KOPT-K1 (cell line): ENCODE results near the gene CXorf49.

Source experiments
- H3K27ac ChIP-seq: fragments of 200-600 bp; sonication (generic); 2 replicates; pipeline ENCODE4 v1.5.1; 2016; ENCODE audit warnings: antibody characterized with exemption, mild to moderate bottlenecking, low read depth, low read length; ENCODE audit not compliant: poor library complexity, severe bottlenecking
- H3K36me3 ChIP-seq: fragments of 200-600 bp; sonication (generic); 2 replicates; pipeline ENCODE4 v1.5.1; 2017; ENCODE audit warnings: antibody characterized with exemption, mild to moderate bottlenecking, low read length, moderate library complexity; ENCODE audit not compliant: insufficient read depth
- H3K9me3 ChIP-seq: fragments of 200-600 bp; sonication (generic); 2 replicates; pipeline ENCODE4 v1.5.1; 2017; ENCODE audit warnings: antibody characterized with exemption, low read length, mild to moderate bottlenecking; ENCODE audit not compliant: insufficient read depth, poor library complexity, severe bottlenecking

Gene CXorf49

DNA sequence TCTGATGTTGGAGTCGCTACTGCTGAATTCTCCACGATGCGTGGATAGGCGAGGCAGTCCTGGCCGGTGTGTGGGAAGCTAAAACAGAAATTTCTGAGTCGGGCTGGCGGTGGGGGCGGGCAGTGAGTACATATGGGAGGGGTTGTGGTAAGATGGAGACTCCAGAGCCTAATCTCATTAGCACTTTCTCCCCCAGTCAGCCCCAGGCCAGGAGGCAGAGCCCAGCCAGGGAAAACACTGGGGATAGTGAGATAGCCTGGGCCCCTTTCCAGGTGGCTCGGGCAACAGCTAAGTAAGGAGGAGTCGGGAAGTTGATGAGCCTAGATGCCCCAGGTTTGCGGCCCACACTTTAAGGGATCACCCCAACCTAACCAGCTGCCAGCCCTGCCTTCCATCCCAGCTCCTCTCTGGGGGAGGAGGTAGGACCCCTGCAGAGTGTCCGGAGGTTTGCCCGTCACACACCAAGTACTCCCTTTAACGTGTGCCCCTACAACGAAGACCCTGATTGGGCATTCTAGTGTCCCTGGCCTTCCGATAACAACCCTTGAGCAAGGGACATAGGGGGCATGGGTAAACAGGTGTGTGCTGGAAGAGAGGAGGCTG is 53.1 kb downstream of the CXorf49 start:
- H3K9me3 ChIP-seq, result no peaks in the 10 kb centered on the region
- no peaks in the 10 kb centered on the region for H3K36me3 ChIP-seq
- H3K27ac ChIP-seq, result no peak overlapping the region
